Right lobe of liver (tissue), 6 donors: Measurements from ENCODE around the gene BICDL2. TPM values are rescaled to one million over a fixed set of nuclear protein-coding genes. Genes with fewer than 3 reads are reported as not detected.
A peak's percentile ranks its signal among the peaks of the same experiment; 100 is the strongest.

Source experiments
- ATAC-seq, 4 donors: fragments of 200-7000 bp; cut with Tn5 transposase; one replicate each; pipeline ENCODE4 v1.9.1; 2020; ENCODE audit warnings: mild to moderate bottlenecking in 4 of 4, moderate library complexity in 4 of 4
- DNase-seq, 3 donors: peaks; one replicate each; pipeline ENCODE4 v3.0.0-alpha.2; 2020
- H3K27ac ChIP-seq, 3 donors: fragments of 200-600 bp; one replicate each; pipeline ENCODE4 v1.8.0; 2022
- H3K27me3 ChIP-seq, 2 donors: fragments of 200-600 bp; one replicate each; pipeline ENCODE4 v1.8.0; 2022
- H3K36me3 ChIP-seq, 4 donors: fragments of 200-600 bp; sonication (generic) in 1 of 4; one replicate each; pipeline versions ENCODE4 v1.5.1 to v1.8.0; 2017 to 2022; ENCODE audit warnings: control low read depth in 1 of 4
- H3K4me1 ChIP-seq, 4 donors: fragments of 200-600 bp; sonication (generic) in 1 of 4; one replicate each; pipeline versions ENCODE4 v1.5.1 to v1.8.0; 2017 to 2022; ENCODE audit warnings: control low read depth in 1 of 4
- H3K4me3 ChIP-seq, 3 donors: fragments of 200-600 bp; one replicate each; pipeline ENCODE4 v1.8.0; 2022
- H3K9me3 ChIP-seq, 4 donors: fragments of 200-600 bp; sonication (generic) in 1 of 4; one replicate each; pipeline versions ENCODE4 v1.5.1 to v1.8.0; 2017 to 2022; ENCODE audit warnings: control low read depth in 1 of 4
- CTCF ChIP-seq, 4 donors: fragments of 200-600 bp in 3 of 4; fragments of 450-650 bp in 1 of 4; IDR thresholded peaks; one replicate each; pipeline versions ENCODE4 v1.5.1 to v1.8.0; 2016 to 2022; ENCODE audit warnings: antibody characterized with exemption in 4 of 4, mild to moderate bottlenecking in 2 of 4
- POLR2A ChIP-seq: fragments of 450-650 bp; IDR thresholded peaks from one replicate; pipeline ENCODE4 v1.6.1; 2017; ENCODE audit warnings: antibody characterized with exemption, mild to moderate bottlenecking
- WGBS: methylation state at CpG from one replicate; pipeline ENCODE4 v1.1.6; 2018; ENCODE audit warnings: low coverage, low lambda C conversion rate; ENCODE audit not compliant: insufficient coverage; ENCODE audit errors: missing lambda C conversion rate; 5-methylcytosine and 5-hydroxymethylcytosine counted together
- intact Hi-C, 2 donors: fragments of 100-400 bp; cut with DNase I; formaldehyde crosslinking; loops; one replicate each; pipeline versions ENCODE4 v1.11.2 to v1.14.1; 2022
- total RNA-seq, 6 experiments: library from RNA; depleted of rRNA in 2 of 6; stranded (reverse); fragments of >200 nt in 2 of 6; fragmentation: NEBNext Ultra II Directional in 3 of 6; extraction: Animal tissue kit (Norgen Biotek cat#: 25700) in 3 of 6; gene quantifications; one replicate each; pipeline versions ENCODE4 v1.1.0 to v1.2.4, GENCODE V29; 2016 to 2023
- donor health status: DM: no; HTN: yes; CAD: no.
- donor health status: DM: no; HTN: no; CAD: no.
- donor health status: DM: no; HTN: no; CAD: no.
- donor health status: DM: no; HTN: yes; CAD: no.
- donor health status: DM: no; HTN: yes; CAD: no.

Gene BICDL2
- total RNA-seq, 6 experiments from 2014 or later: 0.11 to 0.58 (median 0.48) TPM; not detected in 1

DNA sequence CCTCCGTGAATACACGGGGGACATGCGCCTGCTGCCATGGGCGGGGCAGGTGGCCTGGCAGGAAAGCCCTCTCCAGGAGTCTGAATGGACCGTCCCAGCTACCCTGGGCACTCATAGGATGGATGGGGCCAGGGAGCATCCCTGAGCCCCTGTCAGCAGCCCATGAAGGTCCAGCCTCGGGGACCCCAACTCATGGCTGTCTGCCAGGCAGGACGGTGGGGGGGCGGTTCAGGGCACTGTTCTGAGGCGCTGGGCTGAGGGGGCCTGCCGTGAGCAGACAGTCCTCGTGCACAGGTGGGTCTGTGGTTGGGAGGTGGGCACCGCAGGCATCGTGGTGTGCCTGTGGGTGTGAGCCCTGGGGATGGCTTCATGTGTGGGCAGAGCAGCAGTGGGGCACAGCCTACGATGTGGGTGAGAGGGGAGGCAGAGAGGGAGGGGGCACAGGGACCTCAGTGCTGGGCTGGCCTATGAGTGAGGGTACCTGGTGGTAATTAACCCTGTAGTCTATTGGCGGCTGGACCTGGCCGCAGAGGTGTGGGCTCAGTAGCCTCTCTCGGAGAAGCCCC is 50.0 kb downstream of the BICDL2 start:
- intact Hi-C loops: no loop called here
- TF ChIP-seq CTCF (IDR thresholded peaks at IDR 0.05) (no peak), POLR2A (no peak)
- 71% methylated on average over 5 of the region's 17 CpGs for WGBS
- Histone ChIP-seq H3K36me3 (no peaks in the 10 kb centered on the region), H3K4me3 (no peak overlapping the region), H3K4me1 (peaks cover 0 to 21% (median 3%) of the 10 kb centered on the region in 4 donors), H3K27ac (no peak overlapping the region), H3K9me3 (no peaks in the 10 kb centered on the region), H3K27me3 (no peaks in the 10 kb centered on the region)
- DNase-seq (no peak), ATAC-seq (no peak)

DNA sequence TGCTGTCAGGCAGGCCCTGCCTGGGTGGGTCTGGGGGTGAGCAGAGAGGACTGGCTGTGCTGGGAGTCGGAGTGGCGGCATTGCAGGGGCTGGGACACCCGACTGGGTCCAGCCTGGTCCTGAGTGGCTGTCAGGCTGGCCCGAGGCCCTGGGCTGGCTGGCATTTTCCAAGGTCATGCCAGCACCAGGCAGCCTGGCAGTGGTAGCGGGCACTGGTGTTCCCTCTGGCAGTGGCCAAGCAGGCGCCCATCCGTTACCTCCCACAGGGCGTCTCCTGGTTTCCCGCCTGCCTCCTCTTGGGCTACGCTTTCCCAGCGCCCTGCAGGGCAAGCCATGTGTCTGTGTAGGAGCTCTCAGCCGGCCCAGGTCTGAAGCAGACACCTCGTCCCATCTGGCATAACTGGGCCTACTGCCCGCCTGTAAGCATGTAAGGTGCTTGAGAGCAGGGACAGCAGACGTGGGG is 50.8 kb downstream of the BICDL2 start:
- intact Hi-C loops: no loop called here
- H3K36me3 ChIP-seq: no peaks in the 10 kb centered on the region
- no peak overlapping the region for H3K4me3 ChIP-seq
- no peaks in the 10 kb centered on the region for H3K27me3 ChIP-seq
- no peak overlapping the region for H3K27ac ChIP-seq
- peaks cover 0 to 24% (median 3%) of the 10 kb centered on the region in 4 donors for H3K4me1 ChIP-seq
- no peaks in the 10 kb centered on the region for H3K9me3 ChIP-seq
- 70% methylated on average over 2 of the region's 15 CpGs for WGBS
- TF ChIP-seq CTCF (IDR thresholded peaks at IDR 0.05) (no peak), POLR2A (no peak)
- peak; percentile 58 to 80 (median 73) for DNase-seq
- ATAC-seq: peak; percentile 65 to 78 (median 69)

GRCh38 chr16:2985462-2985861 is 51.3 kb downstream of the BICDL2 start:
- peak in 2 of 4 donors; percentile 26 to 27 for ATAC-seq
- whole genome bisulfite sequencing: no CpG with 5 or more reads among the region's 9 CpGs
- TF ChIP-seq CTCF (IDR thresholded peaks at IDR 0.05) (no peak), POLR2A (no peak)
- peaks cover 0 to 25% (median 5%) of the 10 kb centered on the region in 4 donors for H3K4me1 ChIP-seq
- intact Hi-C loops: no loop called here
- DNase-seq: peak in 2 of 3 donors; percentile 57 to 62
- no peak overlapping the region for H3K4me3 ChIP-seq
- no peaks in the 10 kb centered on the region for H3K9me3 ChIP-seq
- no peak overlapping the region for H3K27ac ChIP-seq
- H3K27me3 ChIP-seq: no peaks in the 10 kb centered on the region
- H3K36me3 ChIP-seq: no peaks in the 10 kb centered on the region

DNA sequence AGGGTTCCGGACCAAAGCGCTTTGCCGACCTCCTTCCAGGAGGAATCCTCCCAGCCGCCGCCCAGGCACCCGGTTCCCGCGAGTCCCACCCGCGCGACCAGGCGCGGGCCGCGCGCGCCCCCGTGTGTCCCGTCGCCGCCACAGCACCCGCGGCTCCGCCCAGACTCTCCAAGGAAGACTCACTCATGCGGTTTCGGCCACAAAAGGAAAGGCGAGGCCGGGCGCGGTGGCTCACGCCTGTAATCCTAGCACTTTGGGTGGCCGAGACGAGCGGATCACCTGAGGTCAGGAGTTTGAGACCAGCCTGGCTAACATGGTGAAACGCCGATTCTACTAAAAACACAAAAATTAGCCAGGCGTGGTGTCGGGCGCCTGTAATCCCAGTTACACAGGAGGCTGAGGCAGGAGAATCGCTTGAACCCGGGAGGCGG is 53.0 kb downstream of the BICDL2 start:
- intact Hi-C loops: no loop called here
- TF ChIP-seq CTCF (IDR thresholded peaks at IDR 0.05) (peak; percentile 84 to 98 (median 94)), POLR2A (no peak)

More for the DNA sequence above, 53.0 kb downstream of the BICDL2 start:
- no peak overlapping the region for H3K27ac ChIP-seq
- H3K4me1 ChIP-seq: peaks cover 0 to 31% (median 5%) of the 10 kb centered on the region in 4 donors
- DNase-seq: peak; percentile 72 to 79 (median 77)
- no peaks in the 10 kb centered on the region for H3K9me3 ChIP-seq
- H3K27me3 ChIP-seq: no peaks in the 10 kb centered on the region
- no peak overlapping the region for H3K4me3 ChIP-seq
- 16% methylated on average over 21 of the region's 42 CpGs for WGBS
- ATAC-seq: peak; percentile 62 to 74 (median 68)
- H3K36me3 ChIP-seq: no peaks in the 10 kb centered on the region
